ENCODE data around the gene MARCHF4. TPM values are rescaled to one million over a fixed set of nuclear protein-coding genes. Genes with fewer than 3 reads are reported as not detected.

Gene MARCHF4
- total and polyA plus RNA-seq, 2 of the 8 experiments (the other 6 are each of a cell fraction or from before 2014, with no cell fraction given) = 1.9 to 2.9 TPM

GRCh38 chr2:216371721-216372702, at the start of gene MARCHF4 (continued):
- TF ChIP-seq HDAC2 (IDR thresholded peaks at IDR 0.05; ENCODE audit: borderline replicate concordance in 1 of 2, low read depth in 2 of 2, low read length in 2 of 2) = peak; percentile 100
- peak; percentile 97 for TF ChIP-seq RBBP5 (IDR thresholded peaks at IDR 0.05; ENCODE audit: borderline replicate concordance, low read depth, low read length)
- peak; percentile 98 to 99 for TF ChIP-seq SIN3A (conservative IDR thresholded peaks at IDR 0.05 in 1 of 2, IDR thresholded peaks at IDR 0.05 in 1 of 2; ENCODE audit: low read depth in 1 of 2, low read length in 2 of 2)
- no peak for TF ChIP-seq HDAC6 (IDR thresholded peaks at IDR 0.05; ENCODE audit: low read depth, low read length)
- no peak for TF ChIP-seq SAP30 (IDR thresholded peaks at IDR 0.05; ENCODE audit: insufficient read depth, insufficient replicate concordance, low read length)
- peak; percentile 94 for TF ChIP-seq EGR1 (IDR thresholded peaks at IDR 0.05; ENCODE audit: borderline replicate concordance, low read depth, low read length)
- TF ChIP-seq RAD21 (IDR thresholded peaks at IDR 0.05 in 1 of 2, conservative IDR thresholded peaks at IDR 0.05 in 1 of 2; ENCODE audit: low read depth in 2 of 2, low read length in 2 of 2) = peak; percentile 23 to 35; a peak in 3 of 4 replicates
- TF ChIP-seq SIX5 (IDR thresholded peaks at IDR 0.05; ENCODE audit: low read depth, low read length) = no peak
- TF ChIP-seq EZH2 (IDR thresholded peaks at IDR 0.05; ENCODE audit: low read depth, low read length, severe bottlenecking) = peak; percentile 18
- no peak for TF ChIP-seq CHD1 (IDR thresholded peaks at IDR 0.05; ENCODE audit: low read depth, low read length)
- TF ChIP-seq, protein P1, sequence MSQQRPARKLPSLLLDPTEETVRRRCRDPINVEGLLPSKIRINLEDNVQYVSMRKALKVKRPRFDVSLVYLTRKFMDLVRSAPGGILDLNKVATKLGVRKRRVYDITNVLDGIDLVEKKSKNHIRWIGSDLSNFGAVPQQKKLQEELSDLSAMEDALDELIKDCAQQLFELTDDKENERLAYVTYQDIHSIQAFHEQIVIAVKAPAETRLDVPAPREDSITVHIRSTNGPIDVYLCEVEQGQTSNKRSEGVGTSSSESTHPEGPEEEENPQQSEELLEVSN (IDR thresholded peaks at IDR 0.05) = 0 out of 2 replicates have a peak, but pooled peaks have one; percentile 43
- no peak for TF ChIP-seq FOSL1 (IDR thresholded peaks at IDR 0.05; ENCODE audit: insufficient read depth, low read depth, low read length)
- TF ChIP-seq POU5F1 (IDR thresholded peaks at IDR 0.05; ENCODE audit: low read depth, low read length) = 0 out of 2 replicates have a peak, but pooled peaks have one; percentile 59
- TF ChIP-seq RFX5 (IDR thresholded peaks at IDR 0.05; ENCODE audit: borderline replicate concordance, low read depth, low read length) = no peak
- TF ChIP-seq TBP (IDR thresholded peaks at IDR 0.05; ENCODE audit: low read depth, low read length) = no peak
- TF ChIP-seq JUND (IDR thresholded peaks at IDR 0.05; ENCODE audit: low read length) = no peak
- no peak for TF ChIP-seq POLR2AphosphoS5 (IDR thresholded peaks at IDR 0.05; ENCODE audit: low read depth, low read length)
- peak; percentile 99 for TF ChIP-seq ASH2L (IDR thresholded peaks at IDR 0.05; ENCODE audit: low read length)
- peak; percentile 97 for TF ChIP-seq KDM4A (IDR thresholded peaks at IDR 0.05; ENCODE audit: low read depth, low read length, severe bottlenecking)
- peak; percentile 48; the same call in 1 of the 2 replicates for TF ChIP-seq CHD2 (IDR thresholded peaks at IDR 0.05; ENCODE audit: low read length)
- TF ChIP-seq SIRT6 (IDR thresholded peaks at IDR 0.05; ENCODE audit: low read length) = no peak
- peak; percentile 80 for TF ChIP-seq TAF7 (optimal IDR thresholded peaks at IDR 0.05; ENCODE audit: borderline replicate concordance, low read depth, low read length)

All from H1 (cell line).